Endothelial cell of umbilical vein (primary cell): ENCODE measurements around the gene F2RL3.

Experiments
- CTCF ChIP-seq, 2 donors: IDR thresholded peaks; 1 replicate in 1 of 2; 2 replicates in 1 of 2; pipeline ENCODE4 v1.5.1; 2011; ENCODE audit warnings: low read length in 2 of 2, mild to moderate bottlenecking in 2 of 2, moderate library complexity in 2 of 2, control low read depth in 1 of 2, inconsistent platforms in 1 of 2, low read depth in 1 of 2; ENCODE audit not compliant: insufficient read depth in 1 of 2; ENCODE audit errors: extremely low read depth in 1 of 2
- EZH2 ChIP-seq: IDR thresholded peaks from 2 replicates; pipeline ENCODE4 v1.6.1; 2012; ENCODE audit warnings: borderline replicate concordance, low read depth, mild to moderate bottlenecking, moderate library complexity, low read length, inconsistent platforms; ENCODE audit not compliant: severe bottlenecking

GRCh38 chr19:16922949-16923348 lies 34.1 kb downstream of the F2RL3 start:
- no peak for TF ChIP-seq CTCF (IDR thresholded peaks at IDR 0.05; ENCODE audit: extremely low read depth in 1 of 2, insufficient read depth in 1 of 2, low read depth in 1 of 2, low read length in 2 of 2)
- TF ChIP-seq EZH2: no peak
